ENCODE data around the gene TET2. TPM values are rescaled to one million over a fixed set of nuclear protein-coding genes. Genes with fewer than 3 reads are reported as not detected.

Gene TET2
- total RNA-seq, 4 donors from 2014 or later: 19.1 to 36.8 (median 30.4) TPM

- intact Hi-C loops (cut with DNase I): no loop called here
- DNase-seq: no peak
- no peaks in the 10 kb centered on the region for H3K9me3 ChIP-seq
- H3K4me1 ChIP-seq: no peaks in the 10 kb centered on the region
- H3K36me3 ChIP-seq: no peaks in the 10 kb centered on the region
- no peak overlapping the region for H3K4me3 ChIP-seq
- no peaks in the 10 kb centered on the region for H3K27me3 ChIP-seq
- no peak for TF ChIP-seq CTCF (IDR thresholded peaks at IDR 0.05)
- no peak for TF ChIP-seq POLR2A (IDR thresholded peaks at IDR 0.05)
- H3K27ac ChIP-seq: no peak overlapping the region
Observed at GRCh38 chr4:105327956-105328355, 181.3 kb downstream of the TET2 start.

GRCh38 chr4:105329081-105329480 is 182.4 kb downstream of the TET2 start:
- no peak for TF ChIP-seq POLR2A (IDR thresholded peaks at IDR 0.05)
- TF ChIP-seq CTCF (IDR thresholded peaks at IDR 0.05): no peak

More at GRCh38 chr4:105329081-105329480, 182.4 kb downstream of the TET2 start:
- Histone ChIP-seq H3K4me3 (no peak overlapping the region), H3K27me3 (no peaks in the 10 kb centered on the region), H3K27ac (no peak overlapping the region), H3K4me1 (no peaks in the 10 kb centered on the region), H3K9me3 (no peaks in the 10 kb centered on the region), H3K36me3 (no peaks in the 10 kb centered on the region)
- WGBS, 2 donors: 88 to 94% methylated on average over 1 of the region's 1 CpG
- intact Hi-C loops (cut with DNase I): no loop called here
- DNase-seq: no peak

Small RNA genes within 50 kb of the gene (small RNA-seq; reads per million reads assigned to genes)
- gene RF00322 (0 reads per million in 4 donors), gene RN7SL89P (0 reads per million in 4 donors)
